Liver (tissue), 9 donors: Measurements from ENCODE around the gene ODC1. TPM values are rescaled to one million over a fixed set of nuclear protein-coding genes. Genes with fewer than 3 reads are reported as not detected.

Source experiments
- DNase-seq: peaks from one replicate; pipeline ENCODE4 v3.0.0-alpha.2; 2017; ENCODE audit warnings: low spot score
- H3K27ac ChIP-seq, 2 donors: one replicate each; pipeline ENCODE4 v1.7.0; 2013; ENCODE audit warnings: inconsistent platforms in 2 of 2, low read length in 2 of 2, control low read depth in 1 of 2, low read depth in 1 of 2, mild to moderate bottlenecking in 1 of 2
- H3K27me3 ChIP-seq, 4 donors: one replicate each; pipeline versions ENCODE4 v1.6.1 to v1.7.0; 2013; ENCODE audit warnings: low read length in 3 of 4, inconsistent platforms in 1 of 4, mild to moderate bottlenecking in 1 of 4, moderate library complexity in 1 of 4; ENCODE audit not compliant: control insufficient read depth in 4 of 4, insufficient read depth in 4 of 4
- H3K36me3 ChIP-seq, 4 donors: one replicate each; pipeline versions ENCODE4 v1.6.1 to v1.7.0; 2013; ENCODE audit warnings: low read length in 3 of 4, mild to moderate bottlenecking in 3 of 4, low read depth in 1 of 4, moderate library complexity in 1 of 4; ENCODE audit not compliant: control insufficient read depth in 4 of 4, insufficient read depth in 3 of 4
- H3K4me1 ChIP-seq, 4 donors: one replicate each; pipeline versions ENCODE4 v1.6.1 to v1.7.0; 2013; ENCODE audit warnings: low read length in 3 of 4, mild to moderate bottlenecking in 3 of 4, moderate library complexity in 1 of 4; ENCODE audit not compliant: control insufficient read depth in 4 of 4, insufficient read depth in 4 of 4
- H3K4me3 ChIP-seq, 3 donors: one replicate each; pipeline versions ENCODE4 v1.6.1 to v1.7.0; 2013; ENCODE audit warnings: low read length in 3 of 3, control low read depth in 1 of 3, low read depth in 1 of 3, mild to moderate bottlenecking in 1 of 3
- H3K9ac ChIP-seq, 2 donors: one replicate each; pipeline ENCODE4 v1.7.0; 2013; ENCODE audit warnings: low read length in 2 of 2, mild to moderate bottlenecking in 2 of 2, moderate library complexity in 2 of 2, control low read depth in 1 of 2, low read depth in 1 of 2
- H3K9me3 ChIP-seq, 4 donors: one replicate each; pipeline versions ENCODE4 v1.6.1 to v1.7.0; 2013; ENCODE audit warnings: low read length in 3 of 4; ENCODE audit not compliant: control insufficient read depth in 4 of 4
- ATF3 ChIP-seq: IDR thresholded peaks from 2 replicates; pipeline ENCODE4 v1.6.1; 2016; ENCODE audit warnings: antibody characterized with exemption
- CTCF ChIP-seq: fragments of 150-350 bp; IDR thresholded peaks from 2 replicates; pipeline ENCODE4 v1.5.1; 2017; ENCODE audit warnings: improper control_type of control experiment, low read depth, low read length; ENCODE audit not compliant: missing input control
- EGR1 ChIP-seq, 2 donors: IDR thresholded peaks; 2 replicates each; pipeline ENCODE4 v1.6.1; 2016 to 2018; ENCODE audit warnings: antibody characterized with exemption in 2 of 2, low read depth in 2 of 2
- FOXA1 ChIP-seq: IDR thresholded peaks from 2 replicates; pipeline ENCODE4 v1.6.1; 2016; ENCODE audit warnings: antibody characterized with exemption
- FOXA2 ChIP-seq: IDR thresholded peaks from 2 replicates; pipeline ENCODE4 v1.6.1; 2016; ENCODE audit warnings: antibody characterized with exemption
- GABPA ChIP-seq, 2 donors: IDR thresholded peaks in 1 of 2; conservative IDR thresholded peaks in 1 of 2; 2 replicates each; pipeline ENCODE4 v1.6.1; 2016; ENCODE audit warnings: antibody characterized with exemption in 2 of 2, mild to moderate bottlenecking in 1 of 2, moderate library complexity in 1 of 2
- HNF4A ChIP-seq, 2 donors: conservative IDR thresholded peaks; 2 replicates each; pipeline ENCODE4 v1.6.1; 2016; ENCODE audit warnings: antibody characterized with exemption in 2 of 2, mild to moderate bottlenecking in 2 of 2
- HNF4G ChIP-seq: IDR thresholded peaks from 2 replicates; pipeline ENCODE4 v1.6.1; 2016; ENCODE audit warnings: antibody characterized with exemption
- JUND ChIP-seq, 2 donors: IDR thresholded peaks; 2 replicates each; pipeline ENCODE4 v1.6.1; 2016; ENCODE audit warnings: antibody characterized with exemption in 2 of 2
- MAX ChIP-seq: IDR thresholded peaks from 2 replicates; pipeline ENCODE4 v1.6.1; 2016; ENCODE audit warnings: antibody characterized with exemption
- NR2F2 ChIP-seq: IDR thresholded peaks from 2 replicates; pipeline ENCODE4 v1.6.1; 2016; ENCODE audit warnings: antibody characterized with exemption
- RAD21 ChIP-seq, 2 donors: IDR thresholded peaks; 2 replicates each; pipeline ENCODE4 v1.6.1; 2016; ENCODE audit warnings: antibody characterized with exemption in 2 of 2, mild to moderate bottlenecking in 2 of 2
- REST ChIP-seq: IDR thresholded peaks from 2 replicates; pipeline ENCODE4 v1.6.1; 2016; ENCODE audit warnings: antibody characterized with exemption, mild to moderate bottlenecking
- RXRA ChIP-seq, 2 donors: IDR thresholded peaks; 2 replicates each; pipeline ENCODE4 v1.6.1; 2017 to 2018; ENCODE audit warnings: antibody characterized with exemption in 2 of 2, mild to moderate bottlenecking in 1 of 2
- SP1 ChIP-seq: IDR thresholded peaks from 2 replicates; pipeline ENCODE4 v1.6.1; 2018; ENCODE audit warnings: antibody characterized with exemption, mild to moderate bottlenecking
- TAF1 ChIP-seq: conservative IDR thresholded peaks from 2 replicates; pipeline ENCODE4 v1.6.1; 2016; ENCODE audit warnings: antibody characterized with exemption, mild to moderate bottlenecking
- YY1 ChIP-seq: IDR thresholded peaks from 2 replicates; pipeline ENCODE4 v1.6.1; 2016; ENCODE audit warnings: antibody characterized with exemption, mild to moderate bottlenecking
- ZBTB33 ChIP-seq: IDR thresholded peaks from 2 replicates; pipeline ENCODE4 v1.6.1; 2016; ENCODE audit warnings: antibody characterized with exemption
- WGBS: extraction: QIAGEN DNeasy Blood & Tissue Kit; methylation state at CpG from one replicate; pipeline ENCODE4 v1.1.7; 2013; 5-methylcytosine and 5-hydroxymethylcytosine counted together
- polyA plus RNA-seq, 2 donors: library from polyadenylated mRNA; stranded (reverse) in 1 of 2; unstranded in 1 of 2; fragments of 200-250 nt in 1 of 2; fragments of >200 nt in 1 of 2; fragmentation: Nextera tagmentation in 1 of 2; extraction: Ambion mirVana in 1 of 2; gene quantifications; one replicate each; pipeline versions ENCODE4 v1.2.1 to v1.2.3, GENCODE V29; 2013 to 2015
- total RNA-seq, 2 donors: library from RNA; depleted of rRNA; stranded (reverse); fragments of >200 nt; gene quantifications; one replicate each; pipeline ENCODE4 v1.2.3, GENCODE V29; 2014
- donor health status: healthy.
- donor health status: healthy.
- donor health status: healthy.
- donor health status: healthy.
- donor health status: healthy.

The ODC1 gene
- total and polyA plus RNA-seq, 4 donors = 8.3 to 75.8 (median 48.1) TPM

- Histone ChIP-seq H3K4me1 (peaks cover 8 to 16% (median 12%) of the 10 kb centered on the region in 4 donors), H3K4me3 (no peak overlapping the region), H3K9ac (no peak overlapping the region), H3K36me3 (peaks cover 0 to 2% (median under 1%) of the 10 kb centered on the region in 4 donors), H3K9me3 (no peaks in the 10 kb centered on the region), H3K27ac (peak overlapping the region in 1 of 2 donors; percentile 50), H3K27me3 (no peaks in the 10 kb centered on the region)
- no peak for DNase-seq
- 70% methylated on average over 6 of the region's 6 CpGs for WGBS
- TF ChIP-seq NR2F2 = peak; percentile 79
- TF ChIP-seq ATF3 = no peak
- TF ChIP-seq GABPA (IDR thresholded peaks at IDR 0.05 in 1 of 2, conservative IDR thresholded peaks at IDR 0.05 in 1 of 2) = no peak
- no peak for TF ChIP-seq ZBTB33
- peak in 1 of 2 donors; percentile 34 for TF ChIP-seq RAD21 (IDR thresholded peaks at IDR 0.05)
- TF ChIP-seq RXRA (IDR thresholded peaks at IDR 0.05) = peak; percentile 31 to 40
- TF ChIP-seq EGR1 (IDR thresholded peaks at IDR 0.05; ENCODE audit: low read depth in 2 of 2) = no peak
- TF ChIP-seq HNF4A (conservative IDR thresholded peaks at IDR 0.05) = peak; percentile 35 to 55
- peak; percentile 32 for TF ChIP-seq REST
Observed at GRCh38 chr2:10392548-10392947, 55.6 kb downstream of the ODC1 start.

- WGBS = 94% methylated on average over 5 of the region's 5 CpGs
- H3K9ac ChIP-seq = no peak overlapping the region
- no peaks in the 10 kb centered on the region for H3K9me3 ChIP-seq
- DNase-seq = no peak
- H3K4me3 ChIP-seq = no peak overlapping the region
- no peak overlapping the region for H3K27ac ChIP-seq
- peaks cover 8 to 19% (median 12%) of the 10 kb centered on the region in 4 donors for H3K4me1 ChIP-seq
- H3K36me3 ChIP-seq = peaks cover 0 to 2% (median 0%) of the 10 kb centered on the region in 4 donors
- H3K27me3 ChIP-seq = no peaks in the 10 kb centered on the region
- no peak for TF ChIP-seq REST
- no peak for TF ChIP-seq RAD21 (IDR thresholded peaks at IDR 0.05)
- no peak for TF ChIP-seq HNF4G
- no peak for TF ChIP-seq NR2F2
- TF ChIP-seq ZBTB33 = no peak
- TF ChIP-seq HNF4A (conservative IDR thresholded peaks at IDR 0.05) = no peak
- TF ChIP-seq ATF3 = no peak
- no peak for TF ChIP-seq FOXA1
- no peak for TF ChIP-seq TAF1
- TF ChIP-seq EGR1 (IDR thresholded peaks at IDR 0.05; ENCODE audit: low read depth in 2 of 2) = no peak
- no peak for TF ChIP-seq SP1
- TF ChIP-seq CTCF = no peak
- TF ChIP-seq YY1 = no peak
- TF ChIP-seq FOXA2 = no peak
- TF ChIP-seq RXRA (IDR thresholded peaks at IDR 0.05) = no peak
- TF ChIP-seq MAX = no peak
- TF ChIP-seq JUND (IDR thresholded peaks at IDR 0.05) = no peak
Observed at GRCh38 chr2:10392100-10392499, 56.0 kb downstream of the ODC1 start.
